Ishikawa (cell line): ENCODE results near the gene ZCCHC17.

Source experiments
- CEBPB ChIP-seq: IDR thresholded peaks from 2 replicates; pipeline ENCODE4 v1.6.1; 2012
- CREB1 ChIP-seq: IDR thresholded peaks from 2 replicates; pipeline ENCODE4 v1.6.1; 2012; ENCODE audit warnings: low read depth
- EGR1 ChIP-seq: IDR thresholded peaks from 2 replicates; pipeline ENCODE4 v1.6.1; 2012
- EP300 ChIP-seq: IDR thresholded peaks from 2 replicates; pipeline ENCODE4 v1.6.1; 2012; ENCODE audit warnings: borderline replicate concordance
- FOXM1 ChIP-seq: IDR thresholded peaks from 2 replicates; pipeline ENCODE4 v1.6.1; 2012; ENCODE audit warnings: low read depth, borderline replicate concordance
- MAX ChIP-seq: IDR thresholded peaks from 2 replicates; pipeline ENCODE4 v1.6.1; 2012
- NFIC ChIP-seq: IDR thresholded peaks from 2 replicates; pipeline ENCODE4 v1.6.1; 2012
- RAD21 ChIP-seq: IDR thresholded peaks from 2 replicates; pipeline ENCODE4 v1.6.1; 2012; ENCODE audit warnings: low read depth
- TAF1 ChIP-seq: IDR thresholded peaks from 2 replicates; pipeline ENCODE4 v1.6.1; 2012; ENCODE audit warnings: low read depth, mild to moderate bottlenecking
- TCF12 ChIP-seq: IDR thresholded peaks from 2 replicates; pipeline ENCODE4 v1.6.1; 2012; ENCODE audit warnings: low read depth
- TEAD4 ChIP-seq: IDR thresholded peaks from 2 replicates; pipeline ENCODE4 v1.6.1; 2012
- YY1 ChIP-seq: IDR thresholded peaks from 2 replicates; pipeline ENCODE4 v1.6.1; 2012; ENCODE audit warnings: low read depth
- ZBTB7A ChIP-seq: IDR thresholded peaks from 2 replicates; pipeline ENCODE4 v1.6.1; 2012; ENCODE audit warnings: low read depth
- TF ChIP-seq, protein P1 (sequence below): IDR thresholded peaks from 2 replicates; pipeline ENCODE4 v1.6.1; 2012
- TF ChIP-seq, protein P2 (sequence below): IDR thresholded peaks from 2 replicates; pipeline ENCODE4 v1.6.1; 2012; ENCODE audit warnings: low read depth, mild to moderate bottlenecking

Gene ZCCHC17

GRCh38 chr1:31295874-31296485 lies 852 bp upstream of the ZCCHC17 start:
- TF ChIP-seq ZBTB7A (no peak), TCF12 (no peak), CREB1 (no peak), CEBPB (no peak), NFIC (no peak), RAD21 (no peak), TAF1 (no peak), EP300 (no peak), YY1 (no peak), FOXM1 (no peak), TEAD4 (no peak), EGR1 (no peak), MAX (no peak)
- TF ChIP-seq, protein P1, sequence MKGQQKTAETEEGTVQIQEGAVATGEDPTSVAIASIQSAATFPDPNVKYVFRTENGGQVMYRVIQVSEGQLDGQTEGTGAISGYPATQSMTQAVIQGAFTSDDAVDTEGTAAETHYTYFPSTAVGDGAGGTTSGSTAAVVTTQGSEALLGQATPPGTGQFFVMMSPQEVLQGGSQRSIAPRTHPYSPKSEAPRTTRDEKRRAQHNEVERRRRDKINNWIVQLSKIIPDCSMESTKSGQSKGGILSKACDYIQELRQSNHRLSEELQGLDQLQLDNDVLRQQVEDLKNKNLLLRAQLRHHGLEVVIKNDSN: no peak
- TF ChIP-seq, protein P2, sequence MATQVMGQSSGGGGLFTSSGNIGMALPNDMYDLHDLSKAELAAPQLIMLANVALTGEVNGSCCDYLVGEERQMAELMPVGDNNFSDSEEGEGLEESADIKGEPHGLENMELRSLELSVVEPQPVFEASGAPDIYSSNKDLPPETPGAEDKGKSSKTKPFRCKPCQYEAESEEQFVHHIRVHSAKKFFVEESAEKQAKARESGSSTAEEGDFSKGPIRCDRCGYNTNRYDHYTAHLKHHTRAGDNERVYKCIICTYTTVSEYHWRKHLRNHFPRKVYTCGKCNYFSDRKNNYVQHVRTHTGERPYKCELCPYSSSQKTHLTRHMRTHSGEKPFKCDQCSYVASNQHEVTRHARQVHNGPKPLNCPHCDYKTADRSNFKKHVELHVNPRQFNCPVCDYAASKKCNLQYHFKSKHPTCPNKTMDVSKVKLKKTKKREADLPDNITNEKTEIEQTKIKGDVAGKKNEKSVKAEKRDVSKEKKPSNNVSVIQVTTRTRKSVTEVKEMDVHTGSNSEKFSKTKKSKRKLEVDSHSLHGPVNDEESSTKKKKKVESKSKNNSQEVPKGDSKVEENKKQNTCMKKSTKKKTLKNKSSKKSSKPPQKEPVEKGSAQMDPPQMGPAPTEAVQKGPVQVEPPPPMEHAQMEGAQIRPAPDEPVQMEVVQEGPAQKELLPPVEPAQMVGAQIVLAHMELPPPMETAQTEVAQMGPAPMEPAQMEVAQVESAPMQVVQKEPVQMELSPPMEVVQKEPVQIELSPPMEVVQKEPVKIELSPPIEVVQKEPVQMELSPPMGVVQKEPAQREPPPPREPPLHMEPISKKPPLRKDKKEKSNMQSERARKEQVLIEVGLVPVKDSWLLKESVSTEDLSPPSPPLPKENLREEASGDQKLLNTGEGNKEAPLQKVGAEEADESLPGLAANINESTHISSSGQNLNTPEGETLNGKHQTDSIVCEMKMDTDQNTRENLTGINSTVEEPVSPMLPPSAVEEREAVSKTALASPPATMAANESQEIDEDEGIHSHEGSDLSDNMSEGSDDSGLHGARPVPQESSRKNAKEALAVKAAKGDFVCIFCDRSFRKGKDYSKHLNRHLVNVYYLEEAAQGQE: no peak

GRCh38 chr1:31297277-31298247 lies 730 bp downstream of the ZCCHC17 start:
- TF ChIP-seq FOXM1 (no peak), TEAD4 (no peak), EP300 (no peak), YY1 (no peak), ZBTB7A (no peak; the same call in 1 of the 2 replicates), CEBPB (no peak)
- TF ChIP-seq, protein P1: no peak
- TF ChIP-seq, protein P2: no peak

- TF ChIP-seq YY1: no peak
- TF ChIP-seq NFIC: no peak
- TF ChIP-seq EGR1: no peak
- no peak for TF ChIP-seq TAF1
- TF ChIP-seq, protein P1: no peak
- TF ChIP-seq FOXM1: no peak
- no peak for TF ChIP-seq EP300
- TF ChIP-seq MAX: no peak
- no peak for TF ChIP-seq TEAD4
- no peak for TF ChIP-seq TCF12
- TF ChIP-seq CREB1: no peak
- TF ChIP-seq RAD21: no peak
- TF ChIP-seq ZBTB7A: no peak
- TF ChIP-seq CEBPB: no peak
- TF ChIP-seq, protein P2: no peak
These were observed 2.5 kb downstream of the ZCCHC17 start for GRCh38 chr1:31299365-31299764.
